ENCODE measurements around the gene ZNF37A. TPM values are rescaled to one million over a fixed set of nuclear protein-coding genes. Genes with fewer than 3 reads are reported as not detected.

The ZNF37A gene
- total RNA-seq, 1 donor from 2014 or later: 16.6 TPM

GRCh38 chr10:38102880-38103279 lies 8.7 kb downstream of the ZNF37A start:
- ATAC-seq (no peak), DNase-seq (no peak)
- H3K36me3 ChIP-seq: peaks cover 24% of the 10 kb centered on the region
- no peaks in the 10 kb centered on the region for H3K4me1 ChIP-seq
- peaks cover 22% of the 10 kb centered on the region for H3K9me3 ChIP-seq
- no peak overlapping the region for H3K27ac ChIP-seq
- TF ChIP-seq CTCF (IDR thresholded peaks at IDR 0.05): no peak
- no peaks in the 10 kb centered on the region for H3K27me3 ChIP-seq
- intact Hi-C loops (cut with DNase I): no loop called here
- no peak overlapping the region for H3K4me3 ChIP-seq

GRCh38 chr10:38103756-38104155 lies 9.6 kb downstream of the ZNF37A start:
- TF ChIP-seq CTCF (IDR thresholded peaks at IDR 0.05): no peak
- H3K27ac ChIP-seq: no peak overlapping the region

DNA sequence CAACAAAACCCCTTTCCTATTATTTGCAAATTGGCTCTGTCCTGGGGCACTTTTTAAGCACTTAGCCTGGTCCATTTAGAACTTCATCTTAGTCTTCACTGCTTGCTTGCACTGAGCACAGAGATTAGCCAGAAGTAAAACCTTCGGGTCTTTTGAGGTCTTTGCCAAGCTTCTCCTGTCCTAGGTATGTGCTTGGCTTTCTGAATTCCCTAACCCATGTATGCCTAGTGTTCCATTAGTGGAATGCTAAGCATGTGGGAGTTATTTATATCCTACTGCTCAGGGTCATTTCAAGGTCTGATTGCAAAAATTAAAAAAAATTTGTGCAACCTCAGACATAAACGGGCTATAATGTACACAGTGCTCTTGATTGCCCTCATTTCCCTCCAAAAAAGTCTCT lies 18.0 kb downstream of the ZNF37A start:
- Histone ChIP-seq H3K9me3 (peaks cover 66% of the 10 kb centered on the region), H3K4me1 (no peaks in the 10 kb centered on the region), H3K27ac (no peak overlapping the region), H3K36me3 (peaks cover 31% of the 10 kb centered on the region), H3K27me3 (no peaks in the 10 kb centered on the region), H3K4me3 (no peak overlapping the region)
- TF ChIP-seq CTCF (IDR thresholded peaks at IDR 0.05): no peak
- no peak for ATAC-seq
- intact Hi-C loops (cut with DNase I): no loop called here
- DNase-seq: no peak

More at GRCh38 chr10:38103756-38104155, 9.6 kb downstream of the ZNF37A start:
- H3K27me3 ChIP-seq: no peaks in the 10 kb centered on the region
- no peak overlapping the region for H3K4me3 ChIP-seq
- H3K9me3 ChIP-seq: peaks cover 23% of the 10 kb centered on the region
- ATAC-seq (no peak), DNase-seq (no peak)
- intact Hi-C loops (cut with DNase I): no loop called here
- H3K4me1 ChIP-seq: no peaks in the 10 kb centered on the region
- peaks cover 21% of the 10 kb centered on the region for H3K36me3 ChIP-seq

GRCh38 chr10:38118072-38118807 lies 24.1 kb downstream of the ZNF37A start:
- ATAC-seq: no peak
- no peak overlapping the region for H3K27ac ChIP-seq
- peaks cover 42% of the 10 kb centered on the region for H3K36me3 ChIP-seq
- no peak for TF ChIP-seq CTCF (IDR thresholded peaks at IDR 0.05)
- peaks cover 98% of the 10 kb centered on the region for H3K9me3 ChIP-seq
- intact Hi-C loops (cut with DNase I): no loop called here
- no peak overlapping the region for H3K4me3 ChIP-seq
- no peaks in the 10 kb centered on the region for H3K4me1 ChIP-seq
- DNase-seq: no peak
- no peaks in the 10 kb centered on the region for H3K27me3 ChIP-seq

DNA sequence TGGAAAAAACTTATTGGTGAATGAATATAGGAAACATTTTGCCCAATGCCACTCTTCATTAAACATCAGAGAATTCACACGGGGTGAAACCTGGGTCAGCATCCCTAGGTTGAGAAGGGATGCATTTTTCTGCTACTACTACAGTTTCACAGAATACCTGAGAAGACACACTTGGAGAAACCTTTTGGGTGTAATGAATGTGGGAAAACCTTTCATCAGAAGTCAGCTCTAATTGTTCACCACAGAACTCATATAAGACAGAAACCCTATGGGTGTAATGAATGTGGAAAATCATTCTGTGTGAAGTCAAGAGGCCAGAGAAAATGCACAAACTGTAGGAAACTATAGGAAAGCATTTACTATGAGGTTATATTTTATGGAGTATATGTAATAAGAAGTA lies 24.9 kb downstream of the ZNF37A start:
- intact Hi-C loops (cut with DNase I): no loop called here
- H3K9me3 ChIP-seq: peaks cover 97% of the 10 kb centered on the region

More for the DNA sequence above, 24.9 kb downstream of the ZNF37A start:
- no peaks in the 10 kb centered on the region for H3K4me1 ChIP-seq
- H3K27ac ChIP-seq: no peak overlapping the region
- H3K4me3 ChIP-seq: no peak overlapping the region
- DNase-seq (no peak), ATAC-seq (no peak)
- no peak for TF ChIP-seq CTCF (IDR thresholded peaks at IDR 0.05)
- H3K27me3 ChIP-seq: no peaks in the 10 kb centered on the region
- peaks cover 41% of the 10 kb centered on the region for H3K36me3 ChIP-seq

Measured in upper lobe of right lung (tissue), 1 donor.